Measurements from ENCODE around the gene UPK1A.

UPK1A gene

GRCh38 chr19:35666251-35666913 lies at the start of gene UPK1A:
Gene UPK1A, plus strand, starts transcription at chr19:35666517. Its CDS starts 296 bp downstream, at chr19:35666813.
- H3K4me3 ChIP-seq (ENCODE audit: low read depth, low read length), result no peak within 1 kb of the TSS

GRCh38 chr19:35618857-35619256 lies 47.5 kb upstream of the UPK1A start:
- H3K4me3 ChIP-seq (ENCODE audit: low read depth, low read length), result no peak overlapping the region

DNA sequence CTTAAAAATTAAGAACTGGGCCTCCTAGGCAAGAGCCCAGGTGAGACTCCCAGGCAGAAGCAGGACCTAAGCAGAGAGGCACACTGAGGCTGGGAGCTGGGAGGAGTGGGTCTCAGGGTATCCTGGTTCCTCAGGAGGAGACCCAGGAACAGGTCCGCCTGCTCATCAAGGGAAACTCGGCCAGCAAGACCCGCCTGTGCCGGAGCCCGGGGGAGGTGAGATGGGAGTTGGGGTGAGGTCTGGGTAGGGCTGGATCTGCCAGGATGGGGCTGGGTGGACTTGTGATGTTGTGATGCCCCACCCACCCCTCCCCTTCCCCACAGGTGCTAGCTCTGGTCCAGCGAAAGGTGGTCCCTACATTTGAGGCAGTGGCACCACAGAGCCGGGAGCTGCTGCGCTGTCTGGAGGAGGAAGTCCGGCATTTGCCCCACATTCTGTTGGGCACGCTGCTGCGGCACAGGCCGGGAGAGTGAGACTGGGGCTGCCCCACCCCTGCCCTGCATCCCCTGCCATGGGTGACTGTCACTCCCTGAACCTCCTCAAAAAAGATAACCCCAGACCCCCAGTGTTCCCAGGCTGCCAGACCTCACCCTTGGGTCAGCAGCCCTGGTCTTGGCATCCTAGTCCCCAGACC lies 46.9 kb upstream of the UPK1A start:
- no peak overlapping the region for H3K4me3 ChIP-seq (ENCODE audit: low read depth, low read length)

DNA sequence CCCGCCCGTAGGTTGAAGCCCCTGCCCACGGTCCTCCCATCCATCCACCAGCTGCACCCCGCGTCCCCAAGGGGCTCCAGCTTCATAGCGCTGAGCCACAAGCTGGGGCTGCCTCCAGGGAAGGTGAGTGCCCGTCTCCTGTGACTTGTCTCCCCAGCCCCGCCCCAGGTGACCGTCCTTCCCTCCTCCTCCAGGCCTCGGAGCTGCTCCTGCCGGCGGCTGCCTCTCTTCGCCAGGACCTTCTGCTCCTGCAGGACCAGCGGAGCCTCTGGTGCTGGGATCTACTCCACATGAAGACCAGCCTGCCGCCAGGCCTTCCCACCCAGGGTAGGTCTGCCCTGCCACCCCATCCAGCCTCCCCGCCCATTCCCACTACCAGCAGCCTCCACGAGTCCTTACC lies 46.3 kb upstream of the UPK1A start:
- no peak overlapping the region for H3K4me3 ChIP-seq (ENCODE audit: low read depth, low read length)

- no peak overlapping the region for H3K4me3 ChIP-seq (ENCODE audit: low read depth, low read length)
These were observed 44.6 kb upstream of the UPK1A start for GRCh38 chr19:35621708-35622107.

DNA sequence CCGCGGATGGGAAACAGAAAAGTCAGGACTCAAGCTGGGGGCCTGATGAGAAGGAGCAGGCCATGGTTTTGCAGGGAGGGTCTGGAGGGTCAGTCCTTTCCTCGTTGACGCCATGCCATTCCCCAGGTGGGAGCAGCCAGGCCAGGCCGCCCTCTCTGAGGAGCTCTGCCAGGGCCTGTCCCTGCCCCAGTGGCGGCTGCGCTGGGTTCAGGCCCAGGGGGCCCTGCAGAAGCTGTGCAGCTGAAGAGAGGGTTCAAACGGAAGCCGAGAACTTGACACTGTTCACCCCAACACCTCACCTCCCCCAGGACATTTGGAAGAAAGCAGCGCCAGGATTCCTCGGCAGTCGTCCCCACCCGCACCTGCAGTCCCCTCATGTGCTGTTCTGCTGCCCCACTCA lies 43.6 kb upstream of the UPK1A start:
- H3K4me3 ChIP-seq (ENCODE audit: low read depth, low read length), result no peak overlapping the region

GRCh38 chr19:35623327-35624010 lies 42.8 kb upstream of the UPK1A start:
- no peak overlapping the region for H3K4me3 ChIP-seq (ENCODE audit: low read depth, low read length)

DNA sequence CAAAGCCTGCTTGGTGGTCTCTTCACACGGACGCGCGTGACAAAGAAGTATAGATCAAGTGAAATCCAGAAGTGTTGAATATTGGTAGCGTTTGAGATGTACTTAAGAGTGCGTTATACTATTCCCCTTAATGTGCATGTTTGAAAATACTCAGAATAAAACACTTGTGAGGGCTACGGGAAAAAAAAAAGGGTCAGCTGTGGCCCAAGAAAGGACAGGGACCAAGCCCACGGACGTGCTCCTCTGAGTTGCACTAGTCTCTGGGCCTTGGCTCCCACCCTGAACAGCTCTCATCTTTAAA lies 38.1 kb upstream of the UPK1A start:
- peak overlapping the region; percentile 79 for H3K4me3 ChIP-seq (ENCODE audit: low read depth, low read length)

- peak within 1 kb of the TSS; percentile 79 for H3K4me3 ChIP-seq (ENCODE audit: low read depth, low read length)
These were observed 37.6 kb upstream of the UPK1A start, which contains the start of gene RBM42 for GRCh38 chr19:35628565-35629331. Gene RBM42, plus strand, starts transcription at chr19:35629036. Its CDS starts 118 bp downstream, at chr19:35629154.

DNA sequence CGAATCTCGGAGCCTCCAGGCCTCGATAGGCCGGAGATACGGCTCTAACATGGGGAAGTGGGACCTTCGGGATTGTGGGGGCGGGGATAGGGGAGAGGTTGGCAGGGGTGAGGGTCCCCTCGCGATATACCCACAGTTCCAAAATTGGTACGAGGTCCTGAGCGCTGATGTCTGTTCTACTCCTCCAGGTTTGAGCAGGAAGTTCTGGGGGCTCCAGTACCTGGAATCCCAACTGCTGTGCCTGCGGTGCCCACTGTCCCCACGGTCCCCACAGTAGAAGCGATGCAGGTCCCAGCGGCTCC lies 37.0 kb upstream of the UPK1A start:
- H3K4me3 ChIP-seq (ENCODE audit: low read depth, low read length), result peak overlapping the region; percentile 79

DNA sequence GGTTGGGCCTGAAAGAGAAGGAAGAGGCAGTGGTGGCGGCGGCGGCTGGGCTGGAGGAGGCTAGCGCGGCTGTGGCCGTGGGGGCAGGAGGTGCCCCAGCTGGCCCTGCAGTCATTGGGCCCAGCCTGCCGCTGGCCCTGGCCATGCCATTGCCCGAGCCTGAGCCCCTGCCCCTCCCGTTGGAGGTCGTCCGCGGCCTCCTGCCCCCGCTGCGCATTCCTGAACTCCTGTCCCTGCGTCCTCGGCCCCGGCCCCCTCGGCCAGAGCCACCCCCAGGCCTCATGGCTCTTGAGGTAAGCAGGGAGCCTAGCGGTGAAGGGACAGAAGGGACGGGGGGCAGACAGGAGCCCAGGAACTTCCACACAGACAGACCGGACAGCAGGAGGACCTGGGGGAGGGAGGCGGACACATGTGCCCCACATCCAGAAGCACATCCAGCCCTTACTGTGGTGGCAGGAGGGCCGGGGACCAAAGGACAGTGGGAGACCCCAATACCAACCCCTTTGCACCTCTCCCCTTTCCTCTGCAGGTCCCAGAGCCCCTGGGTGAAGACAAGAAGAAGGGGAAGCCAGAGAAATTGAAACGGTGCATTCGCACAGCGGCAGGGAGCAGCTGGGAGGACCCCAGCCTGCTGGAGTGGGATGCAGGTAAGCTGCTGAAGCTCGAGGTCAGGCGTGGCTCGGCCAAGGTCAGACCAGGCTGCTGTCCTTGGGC lies 32.4 kb upstream of the UPK1A start:
- H3K4me3 ChIP-seq (ENCODE audit: low read depth, low read length), result no peak overlapping the region

- no peak overlapping the region for H3K4me3 ChIP-seq (ENCODE audit: low read depth, low read length)
These were observed 29.7 kb upstream of the UPK1A start for GRCh38 chr19:35636651-35637050.

- H3K4me3 ChIP-seq (ENCODE audit: low read depth, low read length), result no peak overlapping the region
These were observed 29.2 kb upstream of the UPK1A start for GRCh38 chr19:35637165-35637564.

GRCh38 chr19:35639321-35639639 lies 27.0 kb upstream of the UPK1A start:
- no peak overlapping the region for H3K4me3 ChIP-seq (ENCODE audit: low read depth, low read length)

DNA sequence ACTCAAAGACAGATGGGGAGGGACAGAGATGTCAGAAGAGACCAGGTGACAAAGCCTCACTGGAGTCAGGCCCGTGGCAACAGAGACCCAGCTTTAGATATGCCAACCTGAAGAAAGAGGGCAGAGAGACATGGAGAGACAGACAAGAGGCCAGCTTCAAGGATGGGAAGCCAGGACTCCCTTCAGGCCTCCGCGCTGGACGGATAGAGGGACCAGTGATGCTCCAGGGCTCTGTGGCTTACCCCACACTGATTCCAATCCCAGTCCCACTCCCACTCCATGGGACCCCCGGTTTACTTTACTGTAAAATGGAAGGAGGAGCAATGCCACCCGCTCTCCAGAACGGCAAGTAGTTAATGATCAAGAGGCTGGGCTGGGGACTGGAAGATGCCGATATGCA lies 26.5 kb upstream of the UPK1A start:
- no peak overlapping the region for H3K4me3 ChIP-seq (ENCODE audit: low read depth, low read length)

DNA sequence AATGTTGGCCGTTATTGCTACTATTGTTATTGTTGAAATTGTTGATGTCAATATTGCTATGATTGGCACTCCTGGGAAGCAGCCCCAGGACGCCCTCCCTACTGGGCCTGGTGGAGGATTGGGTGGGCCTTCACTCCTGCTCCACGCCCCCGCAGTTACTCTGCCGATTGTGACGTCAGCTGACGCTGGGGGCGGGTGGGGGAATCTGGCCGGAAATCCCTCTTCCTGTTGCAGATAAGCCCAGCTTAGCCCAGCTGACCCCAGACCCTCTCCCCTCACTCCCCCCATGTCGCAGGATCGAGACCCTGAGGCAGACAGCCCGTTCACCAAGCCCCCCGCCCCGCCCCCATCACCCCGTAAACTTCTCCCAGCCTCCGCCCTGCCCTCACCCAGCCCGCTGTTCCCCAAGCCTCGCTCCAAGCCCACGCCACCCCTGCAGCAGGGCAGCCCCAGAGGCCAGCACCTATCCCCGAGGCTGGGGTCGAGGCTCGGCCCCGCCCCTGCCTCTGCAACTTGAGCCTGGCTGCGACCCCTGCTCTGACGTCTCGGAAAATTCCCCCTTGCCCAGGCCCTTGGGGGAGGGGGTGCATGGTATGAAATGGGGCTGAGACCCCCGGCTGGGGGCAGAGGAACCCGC lies 24.7 kb upstream of the UPK1A start, which contains the start of gene ETV2:
Gene ETV2, plus strand, starts transcription at position 231 of the 637 bp plus-strand sequence. CDS start 716 bp downstream, outside the sequence.
- no peak within 1 kb of the TSS for H3K4me3 ChIP-seq (ENCODE audit: low read depth, low read length)

GRCh38 chr19:35642312-35642711 lies 24.0 kb upstream of the UPK1A start:
- H3K4me3 ChIP-seq (ENCODE audit: low read depth, low read length), result no peak overlapping the region

DNA sequence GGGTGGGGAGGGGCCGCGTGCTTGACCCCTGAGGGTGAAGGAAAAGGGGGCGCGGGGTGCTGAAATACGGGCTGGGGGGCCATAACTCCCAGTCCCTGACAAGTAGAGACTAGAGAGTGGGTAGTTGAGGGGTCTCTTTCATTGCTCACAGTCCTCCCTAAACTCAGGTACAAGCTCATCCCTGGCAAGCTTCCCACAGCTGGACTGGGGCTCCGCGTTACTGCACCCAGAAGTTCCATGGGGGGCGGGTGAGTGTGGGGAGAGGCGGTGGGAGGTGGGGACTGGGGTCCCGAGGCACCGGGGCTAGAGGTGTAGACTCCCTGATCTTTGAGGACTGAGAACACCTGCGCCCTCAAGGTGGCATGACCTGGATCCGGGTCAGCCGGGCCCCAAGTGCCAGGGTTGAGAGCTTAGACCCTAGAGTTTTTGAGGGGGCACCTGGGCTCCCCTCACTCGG lies 23.5 kb upstream of the UPK1A start:
- peak overlapping the region; percentile 47 for H3K4me3 ChIP-seq (ENCODE audit: low read depth, low read length)

DNA sequence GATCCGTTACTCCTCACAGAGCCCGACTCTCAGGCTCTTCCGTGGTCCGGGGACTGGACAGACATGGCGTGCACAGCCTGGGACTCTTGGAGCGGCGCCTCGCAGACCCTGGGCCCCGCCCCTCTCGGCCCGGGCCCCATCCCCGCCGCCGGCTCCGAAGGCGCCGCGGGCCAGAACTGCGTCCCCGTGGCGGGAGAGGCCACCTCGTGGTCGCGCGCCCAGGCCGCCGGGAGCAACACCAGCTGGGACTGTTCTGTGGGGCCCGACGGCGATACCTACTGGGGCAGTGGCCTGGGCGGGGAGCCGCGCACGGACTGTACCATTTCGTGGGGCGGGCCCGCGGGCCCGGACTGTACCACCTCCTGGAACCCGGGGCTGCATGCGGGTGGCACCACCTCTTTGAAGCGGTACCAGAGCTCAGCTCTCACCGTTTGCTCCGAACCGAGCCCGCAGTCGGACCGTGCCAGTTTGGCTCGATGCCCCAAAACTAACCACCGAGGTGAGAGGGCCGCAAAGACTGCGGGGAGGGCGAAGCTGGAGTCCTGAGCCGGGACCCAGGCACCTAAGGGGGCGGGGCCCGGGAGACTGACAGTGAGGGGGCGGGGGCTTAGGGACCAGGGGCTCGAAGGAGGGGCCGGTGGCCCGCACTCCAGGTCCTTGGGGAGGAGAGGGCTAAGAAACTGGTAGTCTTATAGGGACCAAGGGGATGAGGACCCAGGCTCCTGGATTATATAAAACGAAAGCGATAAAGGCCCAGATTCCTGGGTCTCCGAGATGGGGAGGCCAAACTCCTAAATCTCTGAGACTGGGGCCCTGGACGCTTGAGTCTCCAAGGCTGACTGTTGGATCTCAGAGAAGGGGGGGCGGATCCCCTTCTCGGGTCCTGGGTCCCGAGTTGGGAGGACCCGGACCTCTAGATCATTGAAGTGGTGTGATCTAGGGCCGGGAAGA lies 22.8 kb upstream of the UPK1A start:
- H3K4me3 ChIP-seq (ENCODE audit: low read depth, low read length), result peak overlapping the region; percentile 47
